H9 (cell line): ENCODE results near the gene UMOD. TPM values are rescaled to one million over a fixed set of nuclear protein-coding genes. Genes with fewer than 3 reads are reported as not detected.

Source experiments
- DNase-seq: peaks from one replicate; pipeline ENCODE4 v3.0.0-alpha.2; 2017
- H2AFZ ChIP-seq: one replicate; pipeline ENCODE4 v1.6.1; 2013; ENCODE audit warnings: mild to moderate bottlenecking, low read length, control low read depth, moderate library complexity
- H2AK5ac ChIP-seq: 2 replicates; pipeline ENCODE4 v1.6.1; 2013; ENCODE audit warnings: low read length, control low read depth, mixed read lengths; ENCODE audit not compliant: insufficient read length
- H2BK120ac ChIP-seq: one replicate; pipeline ENCODE4 v1.6.1; 2013; ENCODE audit warnings: low read depth, mild to moderate bottlenecking, low read length, control low read depth, inconsistent platforms; ENCODE audit not compliant: poor library complexity, severe bottlenecking
- H2BK12ac ChIP-seq: 2 replicates; pipeline ENCODE4 v1.6.1; 2013; ENCODE audit warnings: low read length, control low read depth, mixed read lengths, low read depth; ENCODE audit not compliant: insufficient read length
- H2BK15ac ChIP-seq: 2 replicates; pipeline ENCODE4 v1.6.1; 2013; ENCODE audit warnings: low read depth, low read length, control low read depth
- H2BK20ac ChIP-seq: one replicate; pipeline ENCODE4 v1.6.1; 2013; ENCODE audit warnings: low read depth, mild to moderate bottlenecking, low read length, control low read depth, inconsistent platforms; ENCODE audit not compliant: poor library complexity, severe bottlenecking
- H2BK5ac ChIP-seq: 2 replicates; pipeline ENCODE4 v1.6.1; 2013; ENCODE audit warnings: low read length, control low read depth, mixed read lengths; ENCODE audit not compliant: insufficient read length
- H3K14ac ChIP-seq: 2 replicates; pipeline ENCODE4 v1.6.1; 2013; ENCODE audit warnings: low read length, control low read depth; ENCODE audit not compliant: insufficient read depth
- H3K18ac ChIP-seq: 2 replicates; pipeline ENCODE4 v1.6.1; 2013; ENCODE audit warnings: low read depth, mild to moderate bottlenecking, mixed read lengths, low read length, control low read depth; ENCODE audit not compliant: insufficient read length
- H3K23ac ChIP-seq: 2 replicates; pipeline ENCODE4 v1.6.1; 2013; ENCODE audit warnings: low read length, control low read depth, mixed read lengths, low read depth; ENCODE audit not compliant: insufficient read length
- H3K23me2 ChIP-seq: 2 replicates; pipeline ENCODE4 v1.6.1; 2013; ENCODE audit warnings: low read depth, mild to moderate bottlenecking, mixed read lengths, low read length, control low read depth; ENCODE audit not compliant: insufficient read length, poor library complexity, severe bottlenecking
- H3K27ac ChIP-seq: 2 replicates; pipeline ENCODE4 v1.5.1; 2013; ENCODE audit warnings: low read length, control low read depth, mixed read lengths, low read depth; ENCODE audit not compliant: insufficient read length
- H3K27me3 ChIP-seq: 2 replicates; pipeline ENCODE4 v1.6.1; 2013; ENCODE audit warnings: low read length, control low read depth, inconsistent platforms; ENCODE audit not compliant: insufficient read depth
- H3K4ac ChIP-seq: 2 replicates; pipeline ENCODE4 v1.6.1; 2013; ENCODE audit warnings: low read depth, mild to moderate bottlenecking, control low read depth, inconsistent platforms, low read length, moderate library complexity
- H3K4me1 ChIP-seq: 2 replicates; pipeline ENCODE4 v1.6.1; 2013; ENCODE audit warnings: low read length, control low read depth, inconsistent platforms; ENCODE audit not compliant: insufficient read depth
- H3K4me2 ChIP-seq: 2 replicates; pipeline ENCODE4 v1.6.1; 2013; ENCODE audit warnings: low read length, control low read depth, mixed read lengths; ENCODE audit not compliant: insufficient read length, insufficient read depth
- H3K56ac ChIP-seq: 2 replicates; pipeline ENCODE4 v1.6.1; 2013; ENCODE audit warnings: low read depth, mild to moderate bottlenecking, mixed read lengths, low read length, control low read depth; ENCODE audit not compliant: insufficient read length
- H3K79me1 ChIP-seq: 2 replicates; pipeline ENCODE4 v1.6.1; 2013; ENCODE audit warnings: low read depth, mild to moderate bottlenecking, moderate library complexity, low read length, control low read depth, inconsistent platforms; ENCODE audit not compliant: insufficient read depth, poor library complexity, severe bottlenecking
- H3K79me2 ChIP-seq: 2 replicates; pipeline ENCODE4 v1.6.1; 2013; ENCODE audit warnings: low read length, control low read depth, inconsistent platforms; ENCODE audit not compliant: insufficient read depth
- H3K9ac ChIP-seq: 2 replicates; pipeline ENCODE4 v1.6.1; 2013; ENCODE audit warnings: low read length, control low read depth, mixed read lengths; ENCODE audit not compliant: insufficient read length; ENCODE audit errors: extremely low read depth
- H3K9me3 ChIP-seq: one replicate; pipeline ENCODE4 v1.6.1; 2013; ENCODE audit warnings: low read depth, low read length, inconsistent platforms; ENCODE audit not compliant: control insufficient read depth
- H3T11ph ChIP-seq: one replicate; pipeline ENCODE4 v1.6.1; 2013; ENCODE audit warnings: mild to moderate bottlenecking, low read length, control low read depth, inconsistent platforms
- H4K20me1 ChIP-seq: one replicate; pipeline ENCODE4 v1.6.1; 2013; ENCODE audit not compliant: control insufficient read depth, insufficient read length, insufficient read depth
- H4K5ac ChIP-seq: 2 replicates; pipeline ENCODE4 v1.6.1; 2013; ENCODE audit warnings: low read depth, mild to moderate bottlenecking, mixed read lengths, low read length, control low read depth; ENCODE audit not compliant: insufficient read length
- H4K8ac ChIP-seq: replicated peaks from 2 replicates; pipeline ENCODE4 v1.6.1; 2013; ENCODE audit warnings: low read length, control low read depth, mixed read lengths, low read depth; ENCODE audit not compliant: insufficient read length
- H4K91ac ChIP-seq: 2 replicates; pipeline ENCODE4 v1.6.1; 2013; ENCODE audit warnings: low read depth, mild to moderate bottlenecking, moderate library complexity, mixed read lengths, low read length, control low read depth; ENCODE audit not compliant: insufficient read length
- H3K27ac Mint-ChIP-seq, 3 experiments: 2 replicates in 2 of 3; 3 replicates in 1 of 3; pipeline ENCODE4 v1.8.0; 2020 to 2021; ENCODE audit warnings: mixed read lengths in 3 of 3, mild to moderate bottlenecking in 1 of 3, moderate library complexity in 1 of 3
- H3K27me3 Mint-ChIP-seq: 2 replicates; pipeline ENCODE4 v1.8.0; 2021; ENCODE audit warnings: low read depth, mild to moderate bottlenecking, moderate library complexity, mixed read lengths
- H3K36me3 Mint-ChIP-seq, 3 experiments: 2 replicates in 2 of 3; 3 replicates in 1 of 3; pipeline ENCODE4 v1.8.0; 2020 to 2021; ENCODE audit warnings: low read depth in 3 of 3, mixed read lengths in 3 of 3; ENCODE audit not compliant: insufficient read depth in 1 of 3
- H3K4me1 Mint-ChIP-seq, 2 experiments: 2 replicates each; pipeline ENCODE4 v1.8.0; 2020; ENCODE audit warnings: mixed read lengths in 2 of 2
- H3K4me3 Mint-ChIP-seq, 2 experiments: 2 replicates in 1 of 2; 3 replicates in 1 of 2; pipeline ENCODE4 v1.8.0; 2020 to 2021; ENCODE audit warnings: mild to moderate bottlenecking in 2 of 2, mixed read lengths in 2 of 2, moderate library complexity in 1 of 2
- H3K9me3 Mint-ChIP-seq, 2 experiments: 2 replicates in 1 of 2; 3 replicates in 1 of 2; pipeline ENCODE4 v1.8.0; 2020; ENCODE audit warnings: mild to moderate bottlenecking in 2 of 2, mixed read lengths in 2 of 2, moderate library complexity in 1 of 2
- CTCF ChIP-seq: fragments of 200-600 bp; sonication (generic); conservative IDR thresholded peaks from 3 replicates; pipeline ENCODE4 v1.8.0; 2021; ENCODE audit warnings: antibody characterized with exemption, mild to moderate bottlenecking
- WGBS: extraction: QIAGEN DNeasy Blood & Tissue Kit; methylation state at CpG from one replicate; pipeline ENCODE4 v1.1.7; 2013; ENCODE audit warnings: missing lambda C conversion rate, low lambda C conversion rate, mixed read lengths; ENCODE audit not compliant: insufficient read length; ENCODE audit errors: extremely low coverage; 5-methylcytosine and 5-hydroxymethylcytosine counted together
- total RNA-seq: library from RNA; stranded (reverse); gene quantifications from 2 replicates; pipeline ENCODE4 v1.2.1, GENCODE V29; 2021

UMOD gene
- total RNA-seq, 1 experiment from 2014 or later, result not detected

- H2BK5ac ChIP-seq, result no peak overlapping the region
- no peaks in the 10 kb centered on the region for H3K79me2 ChIP-seq
- Mint-ChIP-seq H3K27ac (no peak overlapping the region), H3K9me3 (no peaks in the 10 kb centered on the region), H3K36me3 (no peaks in the 10 kb centered on the region), H3K4me3 (no peak overlapping the region), H3K4me1 (peaks cover 9 to 13% of the 10 kb centered on the region in 2 experiments), H3K27me3 (peaks cover 10% of the 10 kb centered on the region)
- H3K4ac ChIP-seq, result no peak overlapping the region
- H3K27me3 ChIP-seq, result no peaks in the 10 kb centered on the region
- H2BK20ac ChIP-seq, result no peak overlapping the region
- H3K14ac ChIP-seq, result no peak overlapping the region
- 100% methylated on average over 1 of the region's 5 CpGs for WGBS
- no peak overlapping the region for H2AFZ ChIP-seq
- H2BK120ac ChIP-seq, result no peak overlapping the region
- no peak overlapping the region for H4K5ac ChIP-seq
- DNase-seq, result no peak
- no peak overlapping the region for H3K18ac ChIP-seq
- no peak overlapping the region for H2BK12ac ChIP-seq
- no peak overlapping the region for H3T11ph ChIP-seq
- H3K79me1 ChIP-seq, result no peaks in the 10 kb centered on the region
- no peak overlapping the region for H4K8ac ChIP-seq
- H3K4me2 ChIP-seq, result no peak overlapping the region
- no peak overlapping the region for H2BK15ac ChIP-seq
- TF ChIP-seq CTCF, result no peak
- no peak overlapping the region for H2AK5ac ChIP-seq
- H3K23ac ChIP-seq, result no peak overlapping the region
- no peak overlapping the region for H4K91ac ChIP-seq
- H3K27ac ChIP-seq, result no peak overlapping the region
- H3K56ac ChIP-seq, result no peak overlapping the region
- H4K20me1 ChIP-seq, result no peaks in the 10 kb centered on the region
- no peak overlapping the region for H3K9ac ChIP-seq
- H3K23me2 ChIP-seq, result peaks cover 2% of the 10 kb centered on the region
- H3K9me3 ChIP-seq, result no peaks in the 10 kb centered on the region
- no peaks in the 10 kb centered on the region for H3K4me1 ChIP-seq
Measured at GRCh38 chr16:20391045-20391444, 38.5 kb upstream of the UMOD start.
